ENCODE results near the gene LMBR1L. TPM values are rescaled to one million over a fixed set of nuclear protein-coding genes. Genes with fewer than 3 reads are reported as not detected.
"Not testable (repeated sequence)": the region's sequence is repeated elsewhere in the genome, so short reads cannot be mapped to it uniquely, and the experiment has no call there.

LMBR1L gene
- polyA plus RNA-seq, 3 donors = 22.5 to 38.7 (median 28.2) TPM

- H3K27ac ChIP-seq (ENCODE audit: low read depth, low read length) = no peak overlapping the region
These were observed 19.4 kb downstream of the LMBR1L start for GRCh38 chr12:49091056-49091835.

GRCh38 chr12:49089821-49090773 lies 20.6 kb downstream of the LMBR1L start:
- WGBS, 3 donors = 3 to 4% (median 4%) methylated on average over 88 of the region's 88 CpGs
- no peak overlapping the region for H3K27ac ChIP-seq (ENCODE audit: low read depth, low read length)

More at GRCh38 chr12:49091056-49091835, 19.4 kb downstream of the LMBR1L start:
- WGBS, 3 donors = 19 to 47% (median 38%) methylated on average over 41 of the region's 41 CpGs

DNA sequence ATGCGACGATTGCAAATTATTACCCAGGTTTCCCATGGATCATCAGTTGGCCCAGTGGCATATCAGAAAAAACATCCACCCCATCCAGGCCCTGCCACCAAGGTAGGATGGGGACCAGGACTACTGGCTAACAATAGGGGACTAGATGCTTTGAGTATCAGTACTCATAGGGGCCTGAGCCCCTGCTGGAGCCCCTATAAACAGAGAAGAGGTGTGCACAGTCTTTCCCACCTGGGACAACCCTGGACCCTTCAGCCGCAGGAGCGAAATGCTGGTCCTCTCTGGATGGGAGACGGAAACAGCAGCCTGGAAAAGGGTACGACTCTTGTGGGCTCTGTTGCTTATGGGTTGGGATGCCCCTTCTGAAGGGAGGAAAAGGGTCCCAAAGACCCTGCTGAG lies 21.7 kb downstream of the LMBR1L start:
- no peak overlapping the region for H3K27ac ChIP-seq (ENCODE audit: low read depth, low read length)
- 51 to 69% (median 61%) methylated on average over 6 of the region's 6 CpGs for WGBS, 3 donors

DNA sequence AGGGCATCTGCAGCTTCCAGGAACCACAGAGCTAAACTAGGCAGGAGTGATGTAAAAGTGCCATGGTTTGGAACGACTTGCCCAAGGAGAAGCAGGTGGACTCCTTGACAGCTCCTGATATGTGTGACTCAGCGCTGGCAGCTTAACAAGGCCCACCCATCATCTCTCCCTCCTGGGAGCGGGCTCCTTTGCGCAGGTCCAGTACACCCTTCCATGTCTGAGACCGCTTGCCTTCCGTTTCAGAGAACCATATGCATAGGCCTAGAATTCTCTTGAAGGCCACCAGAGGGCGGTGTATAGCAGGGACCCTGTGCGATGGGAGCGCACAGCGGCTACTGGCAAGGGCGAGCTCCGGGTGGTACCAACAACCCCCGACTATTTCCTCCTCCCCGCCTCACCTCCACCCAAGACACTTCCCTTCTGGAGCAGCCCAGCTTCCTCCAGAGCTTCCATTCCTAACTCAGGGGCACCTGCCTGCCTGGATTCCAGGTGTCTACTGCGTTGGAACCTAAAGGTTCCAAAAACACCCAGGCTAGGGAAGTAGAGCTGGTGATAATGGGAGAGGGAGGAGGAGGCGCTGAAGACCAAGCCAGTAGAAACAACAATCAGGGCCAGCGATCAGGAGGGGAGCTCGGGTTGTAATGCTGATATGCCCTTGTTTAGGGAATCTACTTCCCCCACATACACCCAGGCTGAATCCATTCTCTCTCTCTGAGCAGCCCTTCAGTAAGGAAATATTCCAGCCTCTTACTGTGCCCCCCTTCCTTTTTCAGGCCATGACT lies 22.3 kb downstream of the LMBR1L start:
- WGBS, 3 donors = 1 to 3% (median 2%) methylated on average over 18 of the region's 18 CpGs
- no peak overlapping the region for H3K27ac ChIP-seq (ENCODE audit: low read depth, low read length)

DNA sequence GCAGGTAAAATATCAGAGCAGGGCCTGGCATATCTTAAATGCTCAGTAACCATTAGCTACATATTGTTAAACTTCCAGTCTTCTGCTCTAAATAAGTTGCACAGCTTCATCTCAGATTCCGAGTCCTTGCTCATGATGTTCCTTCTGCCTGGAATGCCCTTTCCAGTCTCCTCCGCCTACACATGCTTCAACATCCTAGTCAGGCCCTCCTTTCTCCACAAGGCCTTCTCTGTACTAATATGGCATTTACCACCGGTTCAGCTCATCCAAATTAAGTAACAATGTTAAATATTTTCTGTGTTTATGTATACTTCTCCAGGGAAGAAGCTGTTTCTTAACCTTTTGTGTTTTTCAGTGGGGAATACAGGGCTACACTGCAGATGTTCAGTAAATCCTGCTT lies 24.5 kb downstream of the LMBR1L start:
- H3K27ac ChIP-seq (ENCODE audit: low read depth, low read length) = no peak overlapping the region
- WGBS, 3 donors = 71 to 79% (median 77%) methylated on average over 3 of the region's 3 CpGs

GRCh38 chr12:49084438-49084837 lies 26.2 kb downstream of the LMBR1L start:
- 96 to 100% (median 98%) methylated on average over 3 of the region's 3 CpGs for WGBS, 3 donors
- no peak overlapping the region for H3K27ac ChIP-seq (ENCODE audit: low read depth, low read length)

DNA sequence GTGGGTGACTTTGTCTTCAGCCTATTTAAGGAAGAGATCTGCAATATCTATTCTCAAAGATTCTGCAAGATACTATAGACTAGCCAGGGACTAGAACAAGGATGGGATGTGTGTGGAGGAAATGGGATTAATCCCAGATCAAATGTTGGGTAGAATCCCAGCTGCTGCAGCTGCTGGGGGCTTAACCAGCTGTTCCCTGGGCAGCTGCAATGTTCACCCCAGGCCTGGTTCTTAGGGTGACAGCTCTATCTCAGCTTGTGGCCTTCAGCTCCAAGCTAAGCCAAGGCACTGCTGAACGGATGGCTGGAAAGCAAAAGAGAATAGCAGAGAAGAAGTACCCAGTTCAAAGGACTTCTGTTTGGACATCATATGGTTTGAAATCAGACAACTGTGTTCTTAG lies 30.9 kb downstream of the LMBR1L start:
- H3K27ac ChIP-seq (ENCODE audit: low read depth, low read length) = no peak overlapping the region
- WGBS, 3 donors = 23 to 85% (median 65%) methylated on average over 1 of the region's 1 CpG

GRCh38 chr12:49070971-49071370 lies 39.7 kb downstream of the LMBR1L start:
- WGBS, 3 donors = 90 to 94% (median 92%) methylated on average over 11 of the region's 11 CpGs
- H3K27ac ChIP-seq (ENCODE audit: low read depth, low read length) = no peak overlapping the region

DNA sequence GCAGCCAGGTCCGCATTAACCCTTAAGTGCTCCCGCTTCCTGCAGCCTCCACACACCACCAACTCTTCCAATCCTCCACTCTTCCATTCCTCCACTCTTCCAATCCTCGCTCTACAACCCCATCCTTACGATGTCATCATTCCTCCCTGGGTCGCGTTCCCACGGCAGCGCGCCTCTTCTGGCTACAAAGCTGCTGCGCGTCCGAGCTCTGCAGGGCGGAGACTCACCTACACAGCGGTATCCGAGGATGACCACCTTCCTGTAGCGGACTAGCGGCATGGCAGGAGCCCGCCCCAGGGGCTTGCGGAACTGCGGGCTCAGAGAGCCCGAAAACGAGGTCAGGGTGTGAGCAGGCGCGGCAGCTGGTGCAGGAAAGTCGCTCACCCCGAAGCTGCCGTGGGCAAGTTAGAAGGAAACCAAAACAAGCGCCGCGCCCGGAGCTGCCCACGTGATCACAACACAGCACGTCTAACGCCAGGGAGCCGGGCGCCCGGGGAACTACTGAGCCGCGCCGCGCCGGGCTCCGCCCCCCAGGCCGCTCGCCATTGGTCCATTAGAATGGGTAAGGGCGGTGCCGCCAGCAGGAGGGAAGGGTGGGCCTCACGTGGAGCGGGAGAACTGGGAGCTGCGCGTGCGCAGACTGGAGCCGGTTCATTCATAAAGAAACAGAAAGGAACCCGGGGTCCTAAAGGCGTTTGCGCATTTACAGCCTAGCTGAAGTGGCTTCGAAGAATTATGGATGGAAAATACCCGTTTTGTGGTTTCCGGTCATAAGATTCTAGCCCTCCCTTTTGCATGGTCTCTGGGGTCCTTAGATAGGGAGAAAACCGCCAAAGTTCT lies 40.9 kb downstream of the LMBR1L start, which contains the start of gene RHEBL1:
Gene RHEBL1, minus strand, starts transcription at position 473 of the 840 bp plus-strand sequence. Its CDS starts 194 bp downstream, at position 279.
- WGBS, 3 donors = 0 to 1% (median 0%) methylated on average over 60 of the region's 60 CpGs
- H3K27ac ChIP-seq (ENCODE audit: low read depth, low read length) = no peak within 1 kb of the TSS

DNA sequence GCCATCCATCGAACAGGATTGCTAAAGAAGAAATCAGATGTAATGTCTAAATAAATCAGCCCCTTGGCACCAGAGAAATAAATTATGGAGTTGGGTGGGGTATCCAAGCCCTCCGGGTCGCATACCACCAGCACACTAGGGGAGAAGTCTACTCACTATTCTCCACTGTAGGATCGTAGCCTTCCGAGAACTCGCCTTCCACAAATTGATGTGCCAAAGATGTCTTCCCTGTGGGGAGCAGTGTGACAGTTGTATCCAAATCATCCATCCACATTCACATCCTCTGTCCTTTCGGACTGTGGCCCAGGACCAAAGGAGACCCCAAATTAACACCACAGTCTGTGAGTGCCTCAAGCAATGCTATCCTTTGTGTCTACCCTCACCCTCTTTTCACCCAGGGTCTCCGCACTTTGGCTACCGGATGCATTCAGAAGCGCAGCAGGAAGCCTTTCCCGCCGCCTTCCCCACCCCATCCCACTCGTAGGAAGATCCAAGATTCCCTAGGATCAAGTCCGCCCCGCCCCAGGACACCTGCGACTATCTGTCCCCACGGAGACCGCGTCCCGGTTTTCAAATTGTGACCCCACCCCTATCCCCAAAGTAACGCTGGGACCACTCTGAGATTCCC lies 41.7 kb downstream of the LMBR1L start:
- WGBS, 3 donors = 16 to 24% (median 21%) methylated on average over 21 of the region's 21 CpGs
- H3K27ac ChIP-seq (ENCODE audit: low read depth, low read length) = no peak overlapping the region

- H3K27ac ChIP-seq (ENCODE audit: low read depth, low read length) = no peak overlapping the region
- 52 to 85% (median 71%) methylated on average over 4 of the region's 4 CpGs for WGBS, 3 donors
These were observed 44.5 kb downstream of the LMBR1L start for GRCh38 chr12:49066120-49066519.

DNA sequence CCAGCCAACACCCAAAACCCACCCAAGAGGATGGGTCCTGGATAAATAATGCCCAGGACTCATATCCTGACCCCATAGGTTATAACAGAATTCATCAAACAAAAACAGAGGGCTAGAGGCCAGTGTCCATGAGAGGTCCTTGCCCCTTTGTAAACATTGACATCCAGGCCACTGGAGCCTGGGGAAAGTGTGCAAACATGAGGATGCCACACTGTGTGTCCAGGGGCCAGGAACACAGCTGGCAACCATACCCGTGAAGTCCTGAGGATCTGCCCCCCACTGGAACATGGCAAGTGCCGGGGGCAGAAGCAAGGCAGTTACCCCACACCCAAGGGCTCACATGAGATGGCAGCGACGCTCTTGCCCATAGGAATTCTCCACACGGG lies 45.9 kb downstream of the LMBR1L start:
- WGBS, 3 donors = 91 to 93% (median 91%) methylated on average over 5 of the region's 5 CpGs
- H3K27ac ChIP-seq (ENCODE audit: low read depth, low read length) = no peak overlapping the region

- 91 to 93% (median 93%) methylated on average over 17 of the region's 17 CpGs for WGBS, 3 donors
- not testable (repeated sequence) for H3K27ac ChIP-seq (ENCODE audit: low read depth, low read length)
These were observed 48.7 kb downstream of the LMBR1L start for GRCh38 chr12:49061916-49062315.

DNA sequence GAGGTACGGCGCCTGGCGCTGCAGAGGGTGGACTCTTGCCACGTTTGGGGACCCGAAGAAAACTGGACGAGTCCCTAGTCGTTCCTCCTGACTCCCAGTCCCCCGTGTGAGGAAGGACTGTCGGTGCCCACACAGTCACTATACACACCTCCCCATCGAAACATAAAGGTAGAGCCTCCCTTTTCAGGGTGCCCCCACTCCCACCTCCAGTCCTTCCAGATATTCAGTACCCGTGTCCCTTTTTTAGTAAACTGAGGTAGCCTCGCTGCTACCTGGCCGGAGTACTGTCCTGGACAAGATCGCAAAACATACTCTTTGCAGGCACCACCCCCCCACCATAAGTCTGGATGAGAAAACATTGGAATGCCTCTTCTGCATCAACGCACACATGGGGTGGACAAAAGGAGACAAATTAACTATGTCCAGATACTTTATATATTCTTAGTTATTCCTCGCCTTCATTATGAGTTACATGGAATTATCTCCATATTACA lies 49.4 kb downstream of the LMBR1L start:
- 5 to 9% (median 6%) methylated on average over 15 to 16 of the region's 16 CpGs for whole genome bisulfite sequencing, 3 donors
- H3K27ac ChIP-seq (ENCODE audit: low read depth, low read length) = no peak overlapping the region

GRCh38 chr12:49060237-49061156 lies 50.1 kb downstream of the LMBR1L start, which contains the start of gene KMT2D:
Gene KMT2D (minus strand): TSS chr12:49060794. CDS start chr12:49055324, 5,470 bp downstream.
- WGBS, 3 donors = 1% methylated on average over 57 to 74 of the region's 74 CpGs
- H3K27ac ChIP-seq (ENCODE audit: low read depth, low read length) = peak within 1 kb of the TSS; percentile 96

Measured in adipose tissue (tissue), 3 donors.